Measurements from ENCODE around the gene DMAC2.
"Not testable (repeated sequence)": the region's sequence is repeated elsewhere in the genome, so short reads cannot be mapped to it uniquely, and the experiment has no call there.

Gene DMAC2

GRCh38 chr19:41422456-41422855, 17.3 kb downstream of the DMAC2 start:
- DNase-seq = no peak

GRCh38 chr19:41421973-41422372, 17.7 kb downstream of the DMAC2 start:
- no peak for DNase-seq

GRCh38 chr19:41421314-41421713, 18.4 kb downstream of the DMAC2 start:
- no peak for DNase-seq

GRCh38 chr19:41420101-41420880, 19.4 kb downstream of the DMAC2 start:
- no peak for DNase-seq

- DNase-seq = no peak
Observed at GRCh38 chr19:41416194-41416674, 23.5 kb downstream of the DMAC2 start.

- no peak for DNase-seq
Observed at GRCh38 chr19:41415154-41415571, 24.5 kb downstream of the DMAC2 start.

- DNase-seq = no peak
Observed at GRCh38 chr19:41414461-41414860, 25.3 kb downstream of the DMAC2 start.

GRCh38 chr19:41413947-41414346, 25.8 kb downstream of the DMAC2 start:
- DNase-seq = no peak

- no peak for DNase-seq
Observed at GRCh38 chr19:41412953-41413352, 26.8 kb downstream of the DMAC2 start.

GRCh38 chr19:41411968-41412265, 27.8 kb downstream of the DMAC2 start:
- no peak for DNase-seq

- no peak for DNase-seq
Observed at GRCh38 chr19:41411100-41411967, 28.4 kb downstream of the DMAC2 start.

- no peak for DNase-seq
Observed at GRCh38 chr19:41410336-41411054, 29.2 kb downstream of the DMAC2 start.

- no peak for DNase-seq
Observed at GRCh38 chr19:41409288-41409687, 30.4 kb downstream of the DMAC2 start.

- DNase-seq = not testable (repeated sequence)
Observed at GRCh38 chr19:41408846-41409245, 30.9 kb downstream of the DMAC2 start.

GRCh38 chr19:41408256-41408655, 31.5 kb downstream of the DMAC2 start:
- no peak for DNase-seq

- no peak for DNase-seq
Observed at GRCh38 chr19:41407271-41407670, 32.4 kb downstream of the DMAC2 start.

- DNase-seq = no peak
Observed at GRCh38 chr19:41405776-41406175, 33.9 kb downstream of the DMAC2 start.

- no peak for DNase-seq
Observed at GRCh38 chr19:41403181-41403970, 36.3 kb downstream of the DMAC2 start.

GRCh38 chr19:41402010-41402409, 37.7 kb downstream of the DMAC2 start:
- DNase-seq = no peak

- DNase-seq = no peak
Observed at GRCh38 chr19:41401483-41401882, 38.2 kb downstream of the DMAC2 start.

- DNase-seq = no peak
Observed at GRCh38 chr19:41399525-41399924, 40.2 kb downstream of the DMAC2 start.

- DNase-seq = no peak
Observed at GRCh38 chr19:41399091-41399490, 40.6 kb downstream of the DMAC2 start.

GRCh38 chr19:41398598-41398997, 41.1 kb downstream of the DMAC2 start:
- no peak for DNase-seq
